Breast epithelium (tissue), 3 donors: Measurements from ENCODE around the gene EPO.

Experiments
- POLR2A ChIP-seq: fragments of 450-650 bp; IDR thresholded peaks from one replicate; pipeline ENCODE4 v1.6.1; 2016; ENCODE audit warnings: antibody characterized with exemption, mild to moderate bottlenecking, moderate library complexity
- TF ChIP-seq, protein P1 (sequence below), 3 donors: fragments of 450-650 bp; IDR thresholded peaks; one replicate each; pipeline ENCODE4 v1.5.1; 2016 to 2017; ENCODE audit warnings: antibody characterized with exemption in 3 of 3, mild to moderate bottlenecking in 3 of 3, moderate library complexity in 3 of 3

GRCh38 chr7:100708395-100708794 lies 11.9 kb upstream of the EPO start:
- TF ChIP-seq, protein P1, sequence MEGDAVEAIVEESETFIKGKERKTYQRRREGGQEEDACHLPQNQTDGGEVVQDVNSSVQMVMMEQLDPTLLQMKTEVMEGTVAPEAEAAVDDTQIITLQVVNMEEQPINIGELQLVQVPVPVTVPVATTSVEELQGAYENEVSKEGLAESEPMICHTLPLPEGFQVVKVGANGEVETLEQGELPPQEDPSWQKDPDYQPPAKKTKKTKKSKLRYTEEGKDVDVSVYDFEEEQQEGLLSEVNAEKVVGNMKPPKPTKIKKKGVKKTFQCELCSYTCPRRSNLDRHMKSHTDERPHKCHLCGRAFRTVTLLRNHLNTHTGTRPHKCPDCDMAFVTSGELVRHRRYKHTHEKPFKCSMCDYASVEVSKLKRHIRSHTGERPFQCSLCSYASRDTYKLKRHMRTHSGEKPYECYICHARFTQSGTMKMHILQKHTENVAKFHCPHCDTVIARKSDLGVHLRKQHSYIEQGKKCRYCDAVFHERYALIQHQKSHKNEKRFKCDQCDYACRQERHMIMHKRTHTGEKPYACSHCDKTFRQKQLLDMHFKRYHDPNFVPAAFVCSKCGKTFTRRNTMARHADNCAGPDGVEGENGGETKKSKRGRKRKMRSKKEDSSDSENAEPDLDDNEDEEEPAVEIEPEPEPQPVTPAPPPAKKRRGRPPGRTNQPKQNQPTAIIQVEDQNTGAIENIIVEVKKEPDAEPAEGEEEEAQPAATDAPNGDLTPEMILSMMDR (IDR thresholded peaks at IDR 0.05): no peak
- TF ChIP-seq POLR2A: no peak
